SK-N-MC (cell line): ENCODE results near the gene COL4A1.

ENCODE experiments used
- EZH2 ChIP-seq: fragments of 200-600 bp; sonication (generic); IDR thresholded peaks from one replicate; pipeline ENCODE4 v1.6.1; 2017; ENCODE audit warnings: antibody characterized with exemption
- FOXP2 ChIP-seq: optimal IDR thresholded peaks from 2 replicates; pipeline ENCODE3; 2011; ENCODE audit warnings: mild to moderate bottlenecking, moderate library complexity; ENCODE audit not compliant: insufficient read depth; ENCODE audit errors: extremely low read length, control extremely low read depth
- POLR2AphosphoS5 ChIP-seq: IDR thresholded peaks from 2 replicates; pipeline ENCODE4 v1.6.1; 2012; ENCODE audit warnings: mild to moderate bottlenecking, low read depth, low read length, borderline replicate concordance

- no peak for TF ChIP-seq EZH2
- no peak for TF ChIP-seq POLR2AphosphoS5
- no peak for TF ChIP-seq FOXP2
Measured at GRCh38 chr13:110215606-110216005, 91.4 kb downstream of the COL4A1 start.
